GM19043 (cell line): ENCODE data around the gene MALT1.
"Not testable (repeated sequence)": the region's sequence is repeated elsewhere in the genome, so short reads cannot be mapped to it uniquely, and the experiment has no call there.

Experiments used
- ATAC-seq: cut with Tn5 transposase; IDR thresholded peaks from one replicate; pipeline ENCODE4 v1.9.1; 2021; ENCODE audit warnings: low read depth; ENCODE audit not compliant: unreplicated experiment

The MALT1 gene

DNA sequence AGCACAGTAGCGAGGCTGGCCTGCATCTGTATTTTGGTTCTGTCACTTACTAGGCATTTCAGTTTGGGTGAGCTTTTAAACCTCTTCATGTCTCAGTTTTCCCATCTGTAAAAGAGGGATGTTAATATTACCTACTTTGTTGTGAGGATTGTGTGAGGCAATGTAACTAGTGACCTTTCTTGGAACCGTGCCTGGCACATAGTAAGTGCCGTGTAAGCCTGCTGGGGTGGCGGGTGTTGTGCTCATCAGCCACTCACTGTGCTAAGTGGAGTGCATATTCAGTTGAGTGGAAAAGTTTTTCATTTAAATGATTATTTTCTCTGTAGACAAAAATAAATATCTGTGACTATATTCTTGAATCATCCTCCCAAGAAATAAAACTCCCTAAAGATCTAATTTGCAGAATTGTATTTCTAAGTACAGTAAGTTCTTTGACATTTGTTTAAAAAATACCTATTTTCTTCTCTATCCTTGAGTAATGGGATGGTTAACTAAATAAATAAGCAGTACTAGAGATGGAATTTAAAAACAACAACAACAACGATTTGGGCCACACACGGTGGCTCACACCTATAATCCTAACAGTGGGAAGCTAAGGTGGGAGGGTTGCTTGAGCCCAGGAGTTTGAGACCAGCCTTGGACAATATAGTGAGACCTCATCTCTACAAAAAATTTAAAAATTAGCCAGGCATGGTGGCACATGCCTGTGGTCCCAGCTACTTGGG, 56.7 kb downstream of the MALT1 start:
- ATAC-seq, result no peak

DNA sequence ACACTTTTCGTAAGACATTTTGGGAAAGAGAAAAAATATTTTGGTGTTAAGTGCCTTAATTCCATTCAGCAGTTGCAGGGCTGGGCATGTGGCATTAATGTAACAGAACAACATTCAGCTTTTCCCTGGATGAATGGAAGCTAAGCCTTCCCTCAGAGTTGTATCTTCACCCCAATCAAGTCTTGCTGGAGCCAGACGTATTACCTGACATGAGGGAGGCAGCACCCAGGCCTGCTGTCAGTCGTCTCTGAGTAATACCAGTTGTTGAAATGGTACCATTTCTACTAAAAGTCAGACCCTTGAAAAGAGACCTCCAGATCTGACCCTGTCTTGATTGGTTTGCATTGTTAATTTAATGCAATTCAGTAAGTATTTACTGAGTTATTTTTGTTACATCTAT, 57.5 kb downstream of the MALT1 start:
- no peak for ATAC-seq

DNA sequence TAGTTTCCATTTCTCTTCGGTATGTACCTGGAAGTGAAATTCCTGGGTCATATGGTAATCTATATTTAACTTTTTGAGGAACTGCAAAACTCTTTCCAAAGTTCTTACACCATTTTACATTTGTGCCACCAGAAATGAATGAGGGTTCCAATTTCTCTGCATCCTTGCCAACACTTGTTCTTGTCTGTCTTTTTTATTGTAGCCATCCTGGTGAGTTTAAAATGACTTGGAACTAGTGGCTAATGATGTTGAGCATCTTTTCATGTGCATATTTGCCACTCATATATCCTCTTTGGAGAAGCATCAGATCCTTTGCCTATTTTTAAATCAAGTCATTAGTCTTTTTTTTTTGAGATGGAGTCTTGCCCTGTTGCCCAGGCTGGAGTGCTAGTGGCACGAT, 59.4 kb downstream of the MALT1 start:
- ATAC-seq, result no peak

DNA sequence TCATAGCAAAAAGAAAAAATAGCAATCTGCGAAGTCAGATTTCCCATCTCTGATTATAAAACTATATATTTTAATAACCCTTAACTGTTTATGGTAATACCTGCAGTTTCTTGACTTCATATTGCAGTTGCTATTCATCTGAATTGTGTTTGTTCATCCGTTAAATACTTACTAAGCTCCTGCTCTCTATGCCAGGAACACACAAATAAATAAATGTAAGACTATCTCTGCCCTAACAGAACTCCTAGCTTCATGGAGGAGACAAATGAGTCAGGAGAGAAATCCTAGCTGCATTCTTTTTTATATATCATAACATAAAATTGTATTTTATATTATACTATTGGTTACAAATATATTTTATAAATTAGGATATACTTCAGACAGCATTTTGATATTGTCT, 61.2 kb downstream of the MALT1 start:
- ATAC-seq, result no peak

DNA sequence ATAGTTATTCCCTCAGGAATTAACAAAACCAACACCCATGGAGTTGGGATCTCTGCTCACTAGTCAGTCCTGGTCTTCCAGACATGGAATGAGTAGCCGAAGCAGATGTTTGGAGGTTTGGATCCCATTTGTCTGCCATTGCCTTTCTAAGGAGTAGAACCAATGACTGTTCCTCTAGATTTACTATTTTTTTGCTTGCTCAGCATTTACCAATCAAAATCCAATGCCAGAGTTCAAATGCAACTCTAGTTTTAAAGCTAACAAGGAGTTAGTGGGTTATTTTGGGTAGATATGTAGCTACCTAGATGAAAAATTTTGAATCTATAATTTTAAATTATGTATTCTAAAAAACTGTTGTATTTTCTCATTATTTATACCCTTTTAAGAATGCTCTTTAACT, 62.6 kb downstream of the MALT1 start:
- ATAC-seq, result no peak

DNA sequence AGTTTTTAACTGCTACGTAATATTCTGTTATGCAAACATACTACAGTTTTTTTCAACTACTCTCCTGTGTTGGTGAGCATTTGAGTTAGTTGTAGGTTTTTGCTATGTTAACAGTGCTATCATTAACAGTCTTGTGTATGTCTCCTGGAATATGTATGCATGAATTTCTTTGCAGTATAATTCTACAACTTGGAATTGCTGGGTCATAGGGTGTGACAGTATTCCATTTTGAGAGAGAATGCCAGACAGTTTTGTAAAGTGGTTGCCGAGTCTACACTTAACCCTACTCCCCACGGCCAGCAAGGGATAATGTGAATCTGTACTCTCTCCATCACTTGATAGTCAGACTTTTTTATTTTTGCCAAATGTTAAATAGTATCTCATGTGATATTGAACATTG, 67.1 kb downstream of the MALT1 start:
- ATAC-seq, result no peak

DNA sequence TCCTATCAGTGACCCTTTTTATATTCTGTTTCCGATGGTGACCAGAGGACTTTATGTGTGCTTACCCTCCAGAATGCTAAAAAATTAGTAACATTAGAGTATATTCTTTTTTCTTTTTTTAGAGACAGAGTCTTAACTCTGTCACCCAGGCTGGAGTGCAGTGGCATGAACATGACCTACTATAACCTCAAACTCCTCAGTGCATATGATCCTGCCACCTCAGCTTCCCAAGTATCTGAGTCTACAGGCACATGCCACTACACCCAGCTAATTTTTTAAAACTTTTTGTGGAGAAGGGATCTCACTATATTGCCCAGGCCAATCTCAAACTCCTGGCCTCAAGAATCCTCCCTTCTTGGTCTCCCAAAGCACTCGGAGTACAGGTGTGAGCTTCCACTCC, 74.6 kb downstream of the MALT1 start:
- no peak for ATAC-seq

DNA sequence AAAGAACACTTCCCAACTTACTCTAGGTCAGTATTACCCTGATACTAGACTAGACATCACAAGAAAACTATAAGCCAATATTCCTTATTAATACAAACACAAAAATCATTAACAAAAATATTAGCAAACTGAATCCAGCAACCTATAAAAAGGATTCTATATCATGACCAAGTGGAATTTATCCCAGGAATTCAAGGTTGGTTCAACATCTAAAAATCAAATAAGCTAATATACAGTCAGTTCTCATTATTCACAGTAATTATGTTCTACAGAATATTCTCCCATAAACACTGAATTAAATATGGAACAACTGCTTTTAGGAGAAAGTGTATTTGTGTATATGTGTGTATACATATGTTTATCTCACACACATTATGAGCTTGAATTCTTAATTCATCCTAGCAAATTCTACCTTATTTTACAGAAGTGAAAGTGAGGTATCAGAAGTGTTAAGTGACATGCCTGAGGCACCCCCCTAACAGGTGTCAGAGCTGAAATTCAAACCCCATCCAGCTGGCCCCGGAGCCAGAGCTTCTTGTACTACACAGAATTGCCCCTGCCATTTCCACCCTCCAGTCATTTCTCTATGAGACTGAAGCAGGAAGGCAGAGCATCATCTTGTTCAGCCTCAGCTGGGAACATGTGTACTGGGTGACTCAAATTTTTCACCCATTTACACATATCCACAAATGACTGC, 77.8 kb downstream of the MALT1 start:
- no peak for ATAC-seq

DNA sequence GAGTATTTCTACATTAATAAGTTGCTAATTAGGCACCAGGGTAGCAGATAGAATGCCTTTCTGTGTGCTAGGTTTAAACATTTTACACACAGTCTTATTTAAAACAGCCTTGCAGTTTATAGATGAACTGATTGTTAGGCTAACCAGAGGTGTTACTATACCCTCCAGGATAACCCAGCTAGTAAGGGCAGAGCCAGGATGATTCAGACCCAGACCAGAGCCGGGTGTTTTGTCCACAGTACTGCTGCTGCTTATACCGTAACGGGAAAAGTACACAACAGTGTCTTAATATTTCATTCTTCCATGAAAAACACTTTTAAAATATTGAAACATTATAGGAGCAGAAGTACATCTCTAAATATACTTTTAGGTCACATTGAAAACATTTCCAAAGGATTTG, 82.7 kb downstream of the MALT1 start:
- no peak for ATAC-seq

DNA sequence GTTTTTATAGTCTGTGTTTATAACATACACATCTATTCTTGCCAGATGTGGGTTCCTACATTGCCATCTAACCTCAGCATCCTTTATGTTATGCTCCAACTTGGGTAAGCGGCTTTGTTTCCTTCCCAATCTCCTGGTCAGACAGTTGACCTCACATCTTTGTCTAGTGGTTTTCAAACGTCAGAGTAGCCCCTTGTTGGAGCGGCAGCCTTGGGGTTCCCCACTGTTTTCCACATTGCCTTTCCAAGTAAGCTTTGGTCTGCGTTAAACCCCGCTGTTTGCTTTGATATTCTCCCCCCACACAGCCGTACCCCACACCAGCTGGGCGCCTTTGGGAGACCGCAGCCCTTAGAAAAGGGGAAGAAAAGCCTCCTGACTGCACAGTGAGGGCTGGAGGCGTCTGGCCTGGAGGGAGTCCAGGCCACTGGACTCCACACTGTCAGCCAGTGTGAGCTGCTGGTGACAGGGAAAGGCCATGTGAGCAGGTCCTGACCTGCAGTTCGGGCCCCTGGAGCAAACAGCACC, 83.3 kb downstream of the MALT1 start:
- no peak for ATAC-seq

DNA sequence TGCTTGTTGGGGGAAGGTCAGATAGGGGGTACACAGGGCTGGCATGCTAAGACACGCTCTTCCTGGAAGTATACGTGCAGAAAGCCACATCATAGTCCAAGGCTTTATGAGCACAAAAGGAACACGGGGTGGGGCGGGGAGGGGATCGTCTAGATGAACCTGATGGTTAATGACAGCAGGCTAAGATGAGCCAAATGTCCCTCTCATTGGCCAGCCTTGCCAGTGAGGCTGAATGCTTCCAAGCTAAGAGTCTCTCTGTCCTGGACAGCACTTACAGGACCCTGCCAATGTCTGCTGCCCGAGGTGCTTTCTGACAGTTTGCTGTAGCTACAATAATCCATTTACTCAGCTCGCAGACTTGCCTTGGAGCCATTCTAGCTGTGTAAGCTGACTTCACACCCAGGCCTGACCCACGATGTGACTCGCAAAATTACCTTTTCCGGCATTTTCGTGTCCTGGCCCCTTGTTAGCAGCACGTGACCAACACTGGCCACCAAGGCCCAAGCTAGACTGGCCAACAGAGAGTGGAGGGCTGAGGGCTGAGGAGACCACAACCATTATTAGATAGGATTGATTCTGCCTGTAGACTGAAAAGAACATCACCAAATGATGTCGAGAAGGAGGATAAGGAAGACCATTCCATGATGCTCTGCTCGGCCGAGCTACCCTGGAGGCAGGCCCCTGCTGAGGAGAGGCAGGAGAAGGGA, 84.2 kb downstream of the MALT1 start:
- no peak for ATAC-seq

DNA sequence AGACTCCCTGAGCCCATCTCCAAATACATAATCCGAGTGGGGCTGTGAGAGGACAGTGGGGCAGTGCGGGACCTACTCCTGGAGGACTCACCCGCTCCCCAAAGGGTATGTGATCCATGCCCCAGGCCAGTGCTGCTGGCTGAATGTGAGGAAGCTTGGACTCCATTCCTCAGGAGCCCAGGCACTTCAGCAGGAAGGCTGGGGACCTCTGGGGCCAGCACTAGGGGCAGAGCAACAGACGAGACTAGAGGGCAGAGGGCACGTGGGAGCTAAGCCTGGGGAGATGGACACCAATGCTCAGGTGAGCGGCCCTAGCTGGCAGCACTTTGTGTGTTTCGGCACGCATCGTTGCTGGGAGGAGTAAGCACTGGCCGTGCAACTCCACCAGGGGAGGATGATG, 84.9 kb downstream of the MALT1 start:
- ATAC-seq, result no peak

DNA sequence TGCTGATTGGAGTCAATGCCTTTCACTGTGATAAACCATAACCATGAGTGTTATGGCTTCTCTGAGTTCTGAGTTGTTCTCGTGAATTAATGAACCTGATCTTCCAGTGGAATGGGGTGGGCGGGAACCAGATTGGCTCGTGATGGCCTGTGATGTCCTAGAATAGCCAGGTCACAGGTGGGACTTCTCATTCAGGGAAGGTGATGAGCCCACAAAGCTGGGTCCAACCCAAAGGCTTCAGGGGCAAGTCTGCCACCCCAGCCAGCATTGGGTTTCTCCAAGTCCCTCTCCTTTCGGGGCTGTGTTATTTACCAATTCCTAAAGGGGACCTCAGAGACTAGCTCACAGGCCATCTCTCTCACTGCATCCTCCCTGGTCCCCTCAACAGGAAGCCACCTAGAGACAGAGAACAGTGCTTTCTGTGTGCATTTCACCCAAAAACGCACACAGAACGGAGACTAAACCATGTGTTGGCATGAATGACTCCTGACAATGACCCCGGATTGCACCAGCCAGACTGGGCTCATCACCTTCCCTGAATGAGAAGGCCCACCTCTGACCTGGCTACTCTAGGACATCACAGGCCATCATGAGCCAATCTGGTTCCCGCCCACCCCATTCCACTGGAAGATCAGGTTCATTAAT, 85.5 kb downstream of the MALT1 start:
- no peak for ATAC-seq

DNA sequence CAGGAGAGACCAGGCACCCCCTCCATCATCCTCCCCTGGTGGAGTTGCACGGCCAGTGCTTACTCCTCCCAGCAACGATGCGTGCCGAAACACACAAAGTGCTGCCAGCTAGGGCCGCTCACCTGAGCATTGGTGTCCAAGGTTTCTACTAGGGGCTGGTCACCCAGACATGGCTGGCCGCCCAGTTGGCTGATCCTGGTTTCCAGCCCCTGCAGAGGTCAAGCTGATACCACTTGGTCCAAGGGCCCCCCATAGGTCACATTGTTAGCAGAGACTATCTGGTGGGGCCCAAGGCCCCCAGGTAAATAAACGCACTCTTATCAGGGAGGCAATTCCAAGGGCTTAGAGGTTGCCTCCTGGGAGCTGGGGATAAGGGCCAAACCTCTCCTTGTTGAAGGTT, 86.1 kb downstream of the MALT1 start:
- not testable (repeated sequence) for ATAC-seq

DNA sequence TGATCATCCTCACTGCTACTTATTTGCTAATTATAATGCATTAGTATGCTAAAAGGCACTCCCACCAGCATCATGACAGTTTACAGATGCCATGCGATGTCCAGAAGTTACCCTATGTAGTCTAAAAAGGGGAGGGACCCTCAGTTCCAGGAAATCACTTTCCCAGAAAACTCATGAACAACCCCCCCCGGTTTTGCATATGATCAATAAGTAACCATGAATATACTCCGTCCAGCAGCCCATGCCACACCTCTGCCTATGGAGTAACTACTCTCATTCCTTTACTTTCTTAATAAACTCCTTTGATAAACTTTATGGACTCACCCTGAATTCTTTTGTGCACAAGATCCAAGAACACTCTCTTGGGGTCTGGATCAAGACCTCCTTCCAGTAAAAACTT, 86.8 kb downstream of the MALT1 start:
- no peak for ATAC-seq

DNA sequence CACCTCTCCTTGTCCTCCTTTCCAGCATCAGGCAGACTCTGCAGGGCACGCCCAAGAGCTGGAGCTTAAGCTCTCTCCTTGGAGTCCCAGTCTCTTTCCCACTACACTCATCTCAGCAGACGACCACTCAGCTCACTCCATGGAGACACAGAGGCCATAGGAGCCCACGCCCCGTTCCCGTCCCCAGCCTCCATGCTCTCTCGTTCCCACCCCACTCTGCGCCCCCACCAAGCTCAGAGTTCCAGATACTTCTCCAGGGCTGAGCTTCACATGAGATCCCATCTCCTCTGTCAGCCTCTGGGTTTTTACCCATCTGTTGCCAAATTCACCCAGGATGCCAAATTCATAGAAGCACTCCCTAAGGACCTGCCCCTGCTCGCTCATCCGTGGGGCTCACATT, 87.3 kb downstream of the MALT1 start:
- no peak for ATAC-seq

DNA sequence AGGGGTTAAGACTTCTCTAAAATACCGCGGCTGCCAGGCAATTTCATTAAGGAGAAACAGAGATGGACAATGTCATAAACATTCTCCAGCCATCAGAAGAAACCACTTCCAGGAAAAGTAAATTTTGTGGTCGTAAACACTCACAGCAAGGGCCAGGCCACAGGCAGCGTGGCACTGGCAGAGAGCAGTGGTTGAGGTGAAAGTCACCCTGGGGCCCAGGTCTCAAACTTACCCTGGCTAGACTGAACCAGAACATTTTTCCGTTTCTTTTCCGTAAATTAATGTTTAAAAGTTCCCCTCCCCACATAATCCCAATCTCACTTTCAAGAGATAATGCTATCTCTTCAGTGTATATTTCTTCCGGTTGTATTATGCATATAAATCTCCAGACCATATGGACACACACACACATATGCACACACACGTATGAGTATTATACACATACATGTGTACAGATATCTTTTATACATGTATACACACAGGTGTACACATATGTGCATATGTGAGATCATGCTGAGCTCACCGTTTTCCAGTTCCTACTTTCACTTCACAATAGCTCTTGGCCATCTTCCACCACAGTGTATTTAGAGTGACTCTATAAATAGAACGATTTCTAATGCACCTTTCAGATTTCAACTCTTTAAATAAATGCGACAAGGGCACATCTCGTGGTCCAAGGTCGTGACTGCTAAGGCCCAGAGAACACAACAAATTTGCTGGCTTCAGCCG, 90.1 kb downstream of the MALT1 start:
- peak; percentile 60 for ATAC-seq

DNA sequence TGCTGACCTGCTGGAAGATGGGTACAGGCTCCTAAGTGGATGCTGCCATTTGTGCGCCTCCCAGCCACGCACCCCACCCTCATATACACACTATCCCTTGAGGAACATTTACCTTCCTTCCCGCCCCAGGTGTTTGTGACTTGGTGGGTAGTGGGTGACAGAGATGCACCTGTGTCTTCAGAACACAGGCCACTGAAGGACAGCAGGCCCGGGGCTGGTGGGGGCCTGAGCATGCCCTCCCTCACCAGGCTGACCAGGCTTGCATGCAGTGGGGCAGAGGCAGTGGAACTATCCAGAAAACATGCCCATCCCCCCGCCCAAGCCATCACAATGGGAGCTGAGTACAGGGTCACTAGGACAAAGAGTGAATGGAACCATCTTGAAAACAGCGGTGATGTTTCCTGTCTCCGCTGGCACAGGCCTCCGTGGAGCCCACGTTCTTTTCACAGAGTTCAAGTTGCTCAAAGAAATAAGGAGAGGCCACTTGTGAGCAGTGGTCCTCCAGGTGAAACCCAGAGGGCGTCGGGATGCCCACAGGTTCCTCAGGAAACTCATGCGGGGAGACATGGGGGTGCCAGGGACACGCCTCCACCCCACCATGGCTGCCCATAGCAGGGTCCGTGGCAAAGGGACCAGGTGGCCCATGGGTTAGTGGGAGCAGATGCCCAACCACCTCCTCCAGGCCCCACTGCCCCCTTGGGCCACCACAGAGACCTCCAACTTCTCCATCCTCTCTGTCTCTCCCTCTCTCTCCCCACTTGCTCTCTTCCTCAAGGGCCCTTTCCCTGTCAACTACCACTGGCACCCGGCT, 90.9 kb downstream of the MALT1 start:
- ATAC-seq, result no peak

DNA sequence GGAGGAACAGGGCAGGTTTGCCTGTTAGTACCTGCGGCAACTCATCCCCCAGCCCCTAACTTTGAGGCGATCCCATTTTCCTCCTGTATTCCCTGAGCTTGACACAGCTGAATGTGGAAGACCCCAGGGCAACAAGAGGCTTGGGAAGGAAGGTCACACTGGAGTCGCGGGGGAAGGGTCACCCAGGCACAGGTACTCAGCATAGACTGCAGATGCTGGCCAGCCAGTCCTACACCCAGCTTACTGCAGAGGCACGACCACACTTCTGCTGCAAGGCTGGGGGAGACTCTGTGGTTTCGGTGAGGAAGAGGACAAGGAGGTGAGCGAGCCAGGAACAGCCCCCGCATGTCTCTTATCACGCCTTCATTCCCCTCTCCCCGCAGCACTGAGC, 91.5 kb downstream of the MALT1 start:
- ATAC-seq, result no peak

DNA sequence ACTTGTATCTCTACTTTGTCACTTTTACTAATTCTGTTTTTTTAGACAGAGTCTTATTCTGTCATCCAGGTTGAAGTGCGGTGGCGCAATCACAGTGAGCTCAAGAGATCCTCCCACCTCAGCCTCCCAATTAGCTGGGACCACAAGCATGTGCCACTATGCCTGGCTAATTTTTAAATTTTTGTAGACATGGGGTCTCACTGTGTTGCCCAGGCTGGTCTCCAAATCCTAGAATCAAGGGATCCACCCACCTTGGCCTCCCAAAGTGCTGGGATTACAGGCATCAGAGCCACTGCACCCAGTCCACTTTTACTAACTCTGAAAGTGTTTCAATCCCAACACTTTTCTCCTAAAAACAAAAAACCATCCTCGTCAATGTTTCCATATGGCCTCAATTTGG, 94.9 kb downstream of the MALT1 start:
- no peak for ATAC-seq
